NCI-H510A treated with DMSO at 0.1 percent for 48 hours (cell line): ENCODE data around the gene KDM4D.
A peak's percentile ranks its signal among the peaks of the same experiment; 100 is the strongest.
"Not testable (repeated sequence)": the region's sequence is repeated elsewhere in the genome, so short reads cannot be mapped to it uniquely, and the experiment has no call there.

Source experiments
- DNase-seq: peaks from one replicate; lab custom pipeline; 2025; lab: John Stamatoyannopoulos, UW

KDM4D gene

DNA sequence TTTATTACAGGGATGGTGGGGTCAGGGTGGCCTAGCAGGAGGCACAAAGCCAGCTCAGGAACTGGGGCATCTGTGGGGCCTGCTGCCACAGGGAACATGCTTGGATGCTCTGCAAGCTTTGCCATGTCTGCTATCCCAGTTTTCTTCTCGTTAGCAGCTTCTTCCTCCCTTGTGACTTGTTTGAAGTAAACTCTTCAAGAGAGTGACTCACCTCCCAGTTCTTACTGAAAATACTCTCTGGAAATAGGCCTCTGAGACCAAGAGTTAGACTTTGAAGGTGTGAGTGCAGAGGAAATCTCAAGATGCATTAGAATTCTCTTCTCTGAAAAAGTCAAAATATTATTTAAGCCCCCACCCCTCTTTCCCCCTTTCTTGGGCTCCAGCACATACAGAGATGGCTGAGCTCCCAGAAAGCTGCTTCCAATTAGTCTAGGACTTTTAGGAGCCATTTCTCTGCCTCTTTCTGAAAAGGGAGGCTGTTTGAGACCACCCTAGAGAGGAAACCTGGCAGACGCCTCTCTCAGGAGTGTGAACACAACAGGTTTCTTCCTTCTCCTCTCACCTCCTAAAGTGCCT, 15.3 kb upstream of the KDM4D start:
- DNase-seq, result no peak

DNA sequence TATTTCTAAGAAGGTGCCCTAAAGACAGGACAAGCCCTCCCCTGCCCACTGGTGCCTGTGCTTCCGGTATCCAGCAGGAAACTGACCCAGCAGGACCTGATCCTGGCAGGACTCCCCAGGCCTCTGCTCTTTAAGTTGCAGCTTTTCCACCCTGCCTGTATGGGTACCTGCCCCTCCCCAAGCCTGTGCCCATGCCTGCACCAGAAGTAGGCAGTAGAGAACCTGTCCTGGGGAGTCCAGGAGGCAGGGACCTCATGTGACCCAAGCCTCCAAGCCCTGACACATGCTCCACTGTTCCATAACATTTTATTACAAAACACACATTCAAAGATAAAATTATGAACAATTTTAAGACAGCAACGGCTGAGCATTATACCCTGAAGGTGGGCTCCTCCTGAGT, 14.3 kb upstream of the KDM4D start:
- no peak for DNase-seq

GRCh38 chr11:94960488-94960887, 13.0 kb upstream of the KDM4D start:
- DNase-seq, result no peak

GRCh38 chr11:94961255-94961654, 12.3 kb upstream of the KDM4D start:
- DNase-seq, result no peak

DNA sequence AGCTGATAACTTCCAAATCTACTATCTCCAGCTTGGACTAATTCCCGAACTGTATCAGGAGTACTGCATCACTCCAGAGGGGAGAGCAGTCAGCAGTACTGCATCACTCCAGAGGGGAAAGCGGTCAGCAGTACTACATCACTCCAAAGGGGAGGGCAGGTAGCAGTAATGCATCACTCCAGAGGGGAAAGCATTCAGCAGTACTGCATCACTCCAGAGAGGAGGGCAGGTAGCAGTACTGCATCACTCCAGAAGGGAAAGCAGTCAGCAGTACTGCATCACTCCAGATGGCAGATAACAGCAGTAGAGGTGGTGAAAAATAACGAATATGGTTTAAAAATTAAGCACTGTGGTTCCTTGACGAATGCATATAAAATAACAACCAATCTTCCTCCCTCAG, 8.6 kb upstream of the KDM4D start:
- no peak for DNase-seq

DNA sequence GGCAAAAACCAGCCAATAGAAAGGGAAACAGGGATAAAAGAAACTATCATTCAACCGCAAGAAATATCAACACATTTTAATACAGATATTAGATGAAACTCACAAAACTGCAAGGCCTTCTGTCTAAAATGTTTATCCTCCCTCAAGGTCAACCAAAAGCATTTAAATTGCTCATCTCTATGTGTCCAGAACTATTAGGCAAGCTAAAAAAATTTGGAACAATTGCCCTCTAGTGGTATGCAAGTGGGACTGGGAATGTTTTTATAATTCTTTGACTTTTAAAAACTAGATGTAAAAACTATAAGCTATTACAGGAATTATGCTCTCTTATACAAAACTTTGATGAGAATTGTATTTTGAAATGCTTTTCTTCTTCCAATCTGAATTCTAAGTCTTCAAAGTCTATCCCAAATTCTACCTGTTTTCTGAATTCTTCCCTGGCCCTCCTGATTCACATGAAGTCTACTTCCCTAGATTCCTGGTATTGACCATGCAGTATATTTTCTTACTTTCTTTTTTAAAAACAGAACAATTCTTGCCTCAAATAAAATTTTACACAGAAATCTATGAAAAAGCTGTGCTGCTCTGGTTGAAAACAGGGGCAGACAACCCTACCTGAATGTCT, 5.1 kb upstream of the KDM4D start:
- DNase-seq, result peak; percentile 1

DNA sequence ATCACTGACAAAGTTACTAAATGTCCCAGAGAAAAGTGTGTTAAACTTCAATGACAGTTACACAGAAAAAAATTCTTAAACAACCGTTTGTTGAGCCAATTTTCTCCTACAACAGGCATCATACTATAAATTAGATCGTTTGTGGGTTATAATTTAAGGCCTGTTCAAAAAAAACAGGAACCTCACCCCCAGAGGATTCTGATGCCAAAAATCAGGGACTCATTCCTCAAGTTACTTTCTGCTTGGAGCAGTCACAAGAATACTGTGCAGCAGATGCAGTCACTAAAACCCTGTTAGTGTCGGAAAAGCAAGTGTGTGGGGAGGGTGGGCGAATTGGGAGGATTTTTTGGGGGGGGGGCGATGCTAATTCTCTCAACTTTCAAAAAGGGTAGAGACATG, 810 bp upstream of the KDM4D start:
- no peak for DNase-seq

GRCh38 chr11:94974178-94974577, 669 bp downstream of the KDM4D start:
- no peak for DNase-seq

DNA sequence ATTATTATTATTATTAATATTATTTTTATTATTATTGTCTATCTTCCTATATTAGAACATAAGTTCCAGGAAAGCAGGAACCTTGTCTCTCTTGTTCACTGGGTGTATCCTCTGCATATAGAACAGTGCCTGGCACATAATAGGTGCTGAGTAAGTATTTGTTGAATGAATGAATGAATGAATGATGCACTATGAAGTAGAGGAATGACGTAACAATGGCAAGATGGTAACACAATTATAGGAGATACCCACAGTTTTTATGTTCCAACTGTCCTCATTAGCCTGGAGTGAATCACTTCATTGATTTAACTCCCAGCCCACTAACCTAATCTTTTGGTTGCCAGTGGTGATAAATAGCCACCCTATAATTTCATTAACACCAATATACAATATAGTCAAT, 2.1 kb downstream of the KDM4D start:
- no peak for DNase-seq

DNA sequence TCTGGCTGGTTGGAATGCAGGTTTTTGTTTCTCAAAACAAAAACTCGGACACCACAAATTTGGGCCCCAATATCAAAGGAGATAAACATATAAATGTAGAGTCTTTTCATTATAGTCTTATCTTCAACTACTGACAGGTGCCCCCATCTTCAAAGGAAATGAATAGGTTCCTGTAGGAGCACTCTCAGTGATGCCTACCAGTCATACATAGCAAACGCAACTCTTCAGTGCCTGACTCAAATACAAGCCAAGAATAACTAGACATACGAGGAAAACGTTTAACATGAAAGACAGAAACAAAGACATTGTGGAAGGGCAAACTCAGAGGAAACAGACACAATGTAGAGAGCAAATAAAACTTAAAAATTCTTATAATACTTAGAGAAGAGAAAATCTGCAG, 13.9 kb downstream of the KDM4D start:
- DNase-seq, result no peak

DNA sequence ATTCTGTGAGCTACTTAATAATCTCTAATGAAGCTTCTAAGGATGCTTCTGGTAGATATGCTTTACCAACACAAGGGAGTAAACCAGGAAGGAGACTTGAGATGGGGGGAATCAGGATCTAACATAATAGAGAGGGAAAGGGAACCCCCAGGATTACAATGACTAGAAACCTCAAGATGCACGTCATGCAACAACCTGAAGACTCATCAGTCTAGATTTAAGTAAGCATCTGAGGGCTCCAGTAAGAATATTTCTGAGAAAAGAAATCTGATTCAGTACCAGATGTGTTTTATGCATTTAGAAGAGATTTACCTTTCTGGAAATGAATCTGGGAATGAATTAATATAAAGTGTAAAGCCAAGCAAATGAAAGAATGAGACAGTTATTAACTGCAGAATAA, 15.2 kb downstream of the KDM4D start:
- DNase-seq, result no peak

- no peak for DNase-seq
These were observed 20.0 kb downstream of the KDM4D start for GRCh38 chr11:94993400-94993943.

DNA sequence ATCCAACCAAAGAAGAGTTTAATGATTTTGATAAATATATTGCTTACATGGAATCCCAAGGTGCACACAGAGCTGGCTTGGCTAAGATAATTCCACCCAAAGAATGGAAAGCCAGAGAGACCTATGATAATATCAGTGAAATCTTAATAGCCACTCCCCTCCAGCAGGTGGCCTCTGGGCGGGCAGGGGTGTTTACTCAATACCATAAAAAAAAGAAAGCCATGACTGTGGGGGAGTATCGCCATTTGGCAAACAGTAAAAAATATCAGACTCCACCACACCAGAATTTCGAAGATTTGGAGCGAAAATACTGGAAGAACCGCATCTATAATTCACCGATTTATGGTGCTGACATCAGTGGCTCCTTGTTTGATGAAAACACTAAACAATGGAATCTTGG, 23.9 kb downstream of the KDM4D start:
- DNase-seq, result no peak

- DNase-seq, result no peak
These were observed 24.8 kb downstream of the KDM4D start for GRCh38 chr11:94998285-94998684.

GRCh38 chr11:95003716-95004115, 30.2 kb downstream of the KDM4D start:
- no peak for DNase-seq

GRCh38 chr11:95005642-95006041, 32.1 kb downstream of the KDM4D start:
- DNase-seq, result no peak

GRCh38 chr11:95011376-95011775, 37.9 kb downstream of the KDM4D start:
- DNase-seq, result no peak

DNA sequence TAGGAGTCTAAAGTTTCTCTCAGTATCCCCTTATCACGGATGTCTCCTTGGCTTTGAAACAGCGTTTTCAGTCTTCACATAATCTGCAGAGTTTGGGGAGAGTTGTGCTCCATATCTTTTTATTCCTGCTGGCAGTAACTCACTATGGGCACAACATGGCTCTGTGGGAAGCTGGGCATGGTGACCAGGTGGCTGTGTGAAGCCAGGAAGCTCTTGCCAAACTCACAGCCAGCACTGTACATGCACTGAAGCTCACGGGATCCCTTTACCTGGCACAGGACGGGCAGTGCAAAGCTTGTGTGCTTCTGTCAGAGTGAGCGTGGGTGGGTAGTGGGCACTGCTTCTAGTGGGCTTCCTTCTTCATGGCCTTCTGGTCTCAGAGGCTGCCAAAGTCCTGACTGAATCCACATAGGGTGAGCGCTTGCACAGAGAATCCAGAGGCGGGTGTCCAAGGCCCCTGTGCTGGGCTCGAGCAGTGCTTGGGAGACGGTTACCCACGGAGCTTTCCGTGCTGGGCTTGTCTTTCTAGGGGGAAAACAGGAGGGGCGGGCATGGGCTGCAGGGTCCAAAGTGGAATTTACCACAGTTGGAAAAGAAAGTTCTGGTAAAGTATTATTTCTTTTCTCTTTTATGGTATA, 40.8 kb downstream of the KDM4D start:
- no peak for DNase-seq

GRCh38 chr11:95016139-95016538, 42.6 kb downstream of the KDM4D start:
- DNase-seq, result no peak

DNA sequence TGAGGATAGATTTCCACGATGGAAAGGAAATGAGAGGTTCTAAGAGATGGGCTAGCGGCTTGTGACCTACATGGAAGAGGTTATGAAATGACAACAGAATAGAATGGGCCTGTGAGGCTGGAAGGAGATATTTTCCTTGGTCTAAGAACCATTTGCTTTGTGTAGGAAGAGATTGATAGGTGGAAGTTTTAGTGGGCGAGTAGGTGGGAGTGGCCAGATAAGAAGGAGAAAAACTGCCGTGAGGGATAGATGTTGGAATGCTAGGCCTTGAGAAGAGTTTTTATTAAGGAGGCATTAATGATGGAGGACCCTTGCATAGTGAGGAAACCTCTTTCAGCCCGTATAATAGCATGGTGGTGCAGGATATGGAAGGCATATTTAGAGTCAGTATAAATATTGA, 48.0 kb downstream of the KDM4D start:
- not testable (repeated sequence) for DNase-seq

DNA sequence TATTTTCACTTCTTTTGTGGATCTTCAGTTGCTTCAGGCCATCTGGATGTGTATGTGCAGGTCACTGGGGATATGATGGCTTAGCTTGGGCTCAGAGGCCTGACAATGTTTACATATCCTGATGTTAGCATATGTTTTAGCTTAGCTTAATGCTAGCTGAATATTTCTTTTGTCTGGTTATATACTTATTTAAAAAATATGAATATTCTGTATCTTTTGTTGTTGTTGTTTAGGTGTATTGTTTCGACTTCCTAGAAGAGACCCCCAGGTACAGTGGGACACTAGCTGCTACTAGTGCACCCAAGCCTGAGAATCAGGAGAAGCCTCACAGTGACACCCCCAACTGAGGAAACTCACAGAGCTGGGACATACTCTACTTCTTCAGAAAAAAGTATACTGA, 51.4 kb downstream of the KDM4D start, which contains the start of gene KDM4E:
KDM4E (plus strand) TSS at position 301 of the 400 bp plus-strand sequence. CDS start 300 bp downstream, outside the sequence.
- no peak for DNase-seq

GRCh38 chr11:95025594-95025993, 52.1 kb downstream of the KDM4D start:
- DNase-seq, result not testable (repeated sequence)

GRCh38 chr11:95028357-95028756, 54.8 kb downstream of the KDM4D start:
- no peak for DNase-seq
